K562 (cell line): ENCODE measurements around the gene ACACB. TPM values are rescaled to one million over a fixed set of nuclear protein-coding genes. Genes with fewer than 3 reads are reported as not detected.

ENCODE experiments used
- ARNT ChIP-seq, 2 experiments: fragments of 450-650 bp; IDR thresholded peaks; 2 replicates each; pipeline ENCODE4 v1.6.1; 2016; ENCODE audit warnings: mild to moderate bottlenecking in 1 of 2
- BCL6 ChIP-seq: fragments of 250-450 bp; sonication (Bioruptor Pico); IDR thresholded peaks from 2 replicates; pipeline ENCODE4 v1.4.0; 2020
- CBFB ChIP-seq: sonication (generic); formaldehyde crosslinking; IDR thresholded peaks from 2 replicates; pipeline ENCODE4 v1.4.0; 2020; ENCODE audit warnings: mild to moderate bottlenecking, missing genetic modification reagents
- CCNT2 ChIP-seq: IDR thresholded peaks from 2 replicates; pipeline ENCODE4 v1.6.1; 2011; ENCODE audit warnings: borderline replicate concordance, low read depth, mild to moderate bottlenecking, moderate library complexity, mixed read lengths, low read length; ENCODE audit not compliant: insufficient read length; ENCODE audit errors: extremely low read depth
- CREB1 ChIP-seq, 2 experiments: sonication (generic) in 1 of 2; formaldehyde crosslinking in 1 of 2; IDR thresholded peaks; 2 replicates each; pipeline versions ENCODE4 v1.6.1 to v1.8.0; 2012 to 2022; ENCODE audit warnings: inconsistent platforms in 1 of 2, mild to moderate bottlenecking in 1 of 2, missing genetic modification reagents in 1 of 2, moderate library complexity in 1 of 2
- DIDO1 ChIP-seq: fragments of 450-650 bp; IDR thresholded peaks from 2 replicates; pipeline ENCODE4 v1.6.1; 2016; ENCODE audit warnings: low read depth, missing biosample characterization, missing genetic modification characterization
- EGR1 ChIP-seq: fragments of 450-650 bp; conservative IDR thresholded peaks from 2 replicates; pipeline ENCODE4 v1.6.1; 2017; ENCODE audit warnings: mild to moderate bottlenecking
- KDM4B ChIP-seq, 2 experiments: fragments of 450-650 bp in 1 of 2; sonication (generic) in 1 of 2; IDR thresholded peaks; 2 replicates each; pipeline ENCODE4 v1.6.1; 2016 to 2017; ENCODE audit warnings: borderline replicate concordance in 2 of 2, antibody characterized with exemption in 1 of 2, low read depth in 1 of 2, mild to moderate bottlenecking in 1 of 2
- MCM7 ChIP-seq, 2 experiments: fragments of 450-650 bp; IDR thresholded peaks; 2 replicates each; pipeline ENCODE4 v1.6.1; 2016 to 2018
- NRF1 ChIP-seq, 2 experiments: fragments of 450-650 bp; IDR thresholded peaks in 1 of 2; conservative IDR thresholded peaks in 1 of 2; 2 replicates each; pipeline ENCODE4 v1.6.1; 2014; ENCODE audit warnings: mild to moderate bottlenecking in 2 of 2
- POLR3G ChIP-seq: IDR thresholded peaks from 2 replicates; pipeline ENCODE4 v1.6.1; 2011; ENCODE audit not compliant: insufficient read length, insufficient replicate concordance; ENCODE audit errors: extremely low read depth
- PTBP1 ChIP-seq: fragments of 200-400 bp; formaldehyde crosslinking; IDR thresholded peaks from 2 replicates; pipeline ENCODE4 v1.6.1; 2017; ENCODE audit warnings: low read depth, low read length
- SREBF1 ChIP-seq: fragments of 150-350 bp; IDR thresholded peaks from 2 replicates; pipeline ENCODE4 v1.6.1; 2014; ENCODE audit warnings: antibody characterized with exemption, low read depth, low read length, borderline replicate concordance
- TCF7 ChIP-seq: sonication (generic); IDR thresholded peaks from 2 replicates; pipeline ENCODE4 v1.6.1; 2016; ENCODE audit warnings: antibody characterized with exemption, borderline replicate concordance
- ZNF764 ChIP-seq: fragments of 250-450 bp; sonication (Bioruptor Pico); IDR thresholded peaks from 2 replicates; pipeline ENCODE4 v1.4.0; 2020; ENCODE audit warnings: low read depth, mild to moderate bottlenecking, moderate library complexity
- ZSCAN29 ChIP-seq: fragments of 450-650 bp; IDR thresholded peaks from 2 replicates; pipeline ENCODE4 v1.6.1; 2017
- polyA plus RNA-seq, 8 experiments: library from polyadenylated mRNA; depleted of rRNA in 4 of 8; stranded (reverse) in 5 of 8; unstranded in 3 of 8; fragments of >200 nt; fragmentation: Nextera tagmentation in 2 of 8; fragmentation: Illumina TruSeq in 1 of 8; extraction: Ambion mirVana in 2 of 8; extraction: Trizol in 1 of 8; gene quantifications; 2 replicates each; pipeline versions ENCODE4 v1.2.1 to v1.2.3, GENCODE V29; 2011 to 2014; ENCODE audit warnings: inconsistent platforms in 1 of 8, missing spikeins in 1 of 8
- total RNA-seq, 7 experiments: library from RNA; depleted of rRNA in 6 of 7; stranded (reverse); fragments of >200 nt in 6 of 7; fragmentation: Illumina TruSeq in 2 of 7; extraction: Trizol in 2 of 7; gene quantifications; 2 replicates each; pipeline versions ENCODE4 v1.2.1 to v1.2.3, GENCODE V29; 2011 to 2021; ENCODE audit warnings: low replicate concordance in 1 of 7
- TF ChIP-seq, protein P1 (sequence below): fragments of 250-450 bp; sonication (Bioruptor Pico); IDR thresholded peaks from 2 replicates; pipeline ENCODE4 v1.5.1; 2021; ENCODE audit warnings: mild to moderate bottlenecking
- TF ChIP-seq, protein P2 (sequence below): fragments of 200-800 bp; sonication (Bioruptor generic); IDR thresholded peaks from 2 replicates; pipeline ENCODE4 v1.6.1; 2017; ENCODE audit warnings: missing genetic modification characterization, missing compliant biosample characterization
- TF ChIP-seq, protein P3 (sequence below): fragments of 450-650 bp; formaldehyde crosslinking; conservative IDR thresholded peaks from 2 replicates; pipeline ENCODE4 v1.4.0; 2022; ENCODE audit warnings: mild to moderate bottlenecking, missing genetic modification characterization
- TF ChIP-seq, protein P4 (sequence below): IDR thresholded peaks from 2 replicates; pipeline ENCODE4 v1.6.1; 2011; ENCODE audit not compliant: insufficient read length; ENCODE audit errors: extremely low read depth
- TF ChIP-seq, protein P5 (sequence below): fragments of 250-450 bp; sonication (Bioruptor Pico); IDR thresholded peaks from 2 replicates; pipeline ENCODE4 v1.8.0; 2022; ENCODE audit warnings: inconsistent platforms

ACACB gene
- total and polyA plus RNA-seq, 9 of the 15 experiments (the other 6 are each of a cell fraction or from before 2014, with no cell fraction given), result 0.10 to 2.5 (median 0.83) TPM

DNA sequence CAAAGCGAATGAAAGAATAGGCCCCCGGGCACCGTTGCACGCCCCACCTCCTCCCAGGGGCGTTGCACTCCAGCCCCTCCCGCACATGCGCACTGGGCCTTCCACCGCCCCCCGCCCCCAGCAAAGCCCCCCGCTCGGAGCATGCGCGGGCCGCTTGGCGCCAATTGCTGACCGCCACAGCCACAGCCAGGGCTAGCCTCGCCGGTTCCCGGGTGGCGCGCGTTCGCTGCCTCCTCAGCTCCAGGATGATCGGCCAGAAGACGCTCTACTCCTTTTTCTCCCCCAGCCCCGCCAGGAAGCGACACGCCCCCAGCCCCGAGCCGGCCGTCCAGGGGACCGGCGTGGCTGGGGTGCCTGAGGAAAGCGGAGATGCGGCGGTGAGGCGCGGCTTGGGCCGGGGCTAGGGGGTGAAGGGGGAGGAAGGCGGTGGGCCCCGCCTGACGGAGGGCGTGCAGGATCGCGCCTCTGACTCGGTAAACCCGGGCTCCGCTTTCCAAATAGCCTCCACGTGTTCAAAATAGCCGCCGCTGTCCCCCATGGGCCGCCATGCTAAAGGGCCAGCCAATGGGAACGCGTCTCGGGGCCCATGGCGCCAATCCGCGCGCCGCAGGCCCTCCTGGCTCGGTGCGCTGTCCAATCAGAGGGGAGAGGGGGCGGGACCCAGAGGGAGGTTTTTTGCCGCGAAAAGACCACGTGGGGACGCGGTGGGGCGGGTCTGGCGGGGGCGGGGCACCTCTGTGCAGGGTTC, 18.8 kb upstream of the ACACB start, which contains the start of gene UNG (continued):
- TF ChIP-seq, protein P1, sequence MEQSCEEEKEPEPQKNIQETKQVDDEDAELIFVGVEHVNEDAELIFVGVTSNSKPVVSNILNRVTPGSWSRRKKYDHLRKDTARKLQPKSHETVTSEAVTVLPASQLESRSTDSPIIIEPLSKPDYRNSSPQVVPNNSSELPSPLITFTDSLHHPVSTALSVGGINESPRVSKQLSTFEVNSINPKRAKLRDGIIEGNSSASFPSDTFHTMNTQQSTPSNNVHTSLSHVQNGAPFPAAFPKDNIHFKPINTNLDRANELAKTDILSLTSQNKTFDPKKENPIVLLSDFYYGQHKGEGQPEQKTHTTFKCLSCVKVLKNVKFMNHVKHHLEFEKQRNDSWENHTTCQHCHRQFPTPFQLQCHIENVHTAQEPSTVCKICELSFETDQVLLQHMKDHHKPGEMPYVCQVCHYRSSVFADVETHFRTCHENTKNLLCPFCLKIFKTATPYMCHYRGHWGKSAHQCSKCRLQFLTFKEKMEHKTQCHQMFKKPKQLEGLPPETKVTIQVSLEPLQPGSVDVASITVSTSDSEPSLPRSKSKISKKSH, result no peak
- TF ChIP-seq TCF7 (no peak), MCM7 (IDR thresholded peaks at IDR 0.05) (no peak), KDM4B (IDR thresholded peaks at IDR 0.05; ENCODE audit: borderline replicate concordance in 2 of 2, low read depth in 1 of 2) (no peak), BCL6 (CRISPR knock-in tag) (no peak), EGR1 (peak; percentile 62), ARNT (IDR thresholded peaks at IDR 0.05) (no peak), CREB1 (IDR thresholded peaks at IDR 0.05) (peak; percentile 24; the same call in 1 of the 2 replicates), CREB1 (CRISPR knock-in tag; IDR thresholded peaks at IDR 0.05) (peak; percentile 25; the same call in 1 of the 2 replicates), CBFB (CRISPR knock-in tag) (no peak), ZSCAN29 (no peak), SREBF1 (no peak), NRF1 (conservative IDR thresholded peaks at IDR 0.05 in 1 of 2, IDR thresholded peaks at IDR 0.05 in 1 of 2) (peak; percentile 95), DIDO1 (tag) (no peak), POLR3G (no peak), CCNT2 (no peak), ZNF764 (CRISPR knock-in tag) (no peak), PTBP1 (no peak)
- TF ChIP-seq, protein P2, sequence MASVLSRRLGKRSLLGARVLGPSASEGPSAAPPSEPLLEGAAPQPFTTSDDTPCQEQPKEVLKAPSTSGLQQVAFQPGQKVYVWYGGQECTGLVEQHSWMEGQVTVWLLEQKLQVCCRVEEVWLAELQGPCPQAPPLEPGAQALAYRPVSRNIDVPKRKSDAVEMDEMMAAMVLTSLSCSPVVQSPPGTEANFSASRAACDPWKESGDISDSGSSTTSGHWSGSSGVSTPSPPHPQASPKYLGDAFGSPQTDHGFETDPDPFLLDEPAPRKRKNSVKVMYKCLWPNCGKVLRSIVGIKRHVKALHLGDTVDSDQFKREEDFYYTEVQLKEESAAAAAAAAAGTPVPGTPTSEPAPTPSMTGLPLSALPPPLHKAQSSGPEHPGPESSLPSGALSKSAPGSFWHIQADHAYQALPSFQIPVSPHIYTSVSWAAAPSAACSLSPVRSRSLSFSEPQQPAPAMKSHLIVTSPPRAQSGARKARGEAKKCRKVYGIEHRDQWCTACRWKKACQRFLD (CRISPR knock-in tag), result 0 out of 2 replicates have a peak, but pooled peaks have one; percentile 25
- TF ChIP-seq, protein P3, sequence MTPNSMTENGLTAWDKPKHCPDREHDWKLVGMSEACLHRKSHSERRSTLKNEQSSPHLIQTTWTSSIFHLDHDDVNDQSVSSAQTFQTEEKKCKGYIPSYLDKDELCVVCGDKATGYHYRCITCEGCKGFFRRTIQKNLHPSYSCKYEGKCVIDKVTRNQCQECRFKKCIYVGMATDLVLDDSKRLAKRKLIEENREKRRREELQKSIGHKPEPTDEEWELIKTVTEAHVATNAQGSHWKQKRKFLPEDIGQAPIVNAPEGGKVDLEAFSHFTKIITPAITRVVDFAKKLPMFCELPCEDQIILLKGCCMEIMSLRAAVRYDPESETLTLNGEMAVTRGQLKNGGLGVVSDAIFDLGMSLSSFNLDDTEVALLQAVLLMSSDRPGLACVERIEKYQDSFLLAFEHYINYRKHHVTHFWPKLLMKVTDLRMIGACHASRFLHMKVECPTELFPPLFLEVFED, result no peak
- TF ChIP-seq, protein P4, sequence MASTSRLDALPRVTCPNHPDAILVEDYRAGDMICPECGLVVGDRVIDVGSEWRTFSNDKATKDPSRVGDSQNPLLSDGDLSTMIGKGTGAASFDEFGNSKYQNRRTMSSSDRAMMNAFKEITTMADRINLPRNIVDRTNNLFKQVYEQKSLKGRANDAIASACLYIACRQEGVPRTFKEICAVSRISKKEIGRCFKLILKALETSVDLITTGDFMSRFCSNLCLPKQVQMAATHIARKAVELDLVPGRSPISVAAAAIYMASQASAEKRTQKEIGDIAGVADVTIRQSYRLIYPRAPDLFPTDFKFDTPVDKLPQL, result no peak
- TF ChIP-seq, protein P5, sequence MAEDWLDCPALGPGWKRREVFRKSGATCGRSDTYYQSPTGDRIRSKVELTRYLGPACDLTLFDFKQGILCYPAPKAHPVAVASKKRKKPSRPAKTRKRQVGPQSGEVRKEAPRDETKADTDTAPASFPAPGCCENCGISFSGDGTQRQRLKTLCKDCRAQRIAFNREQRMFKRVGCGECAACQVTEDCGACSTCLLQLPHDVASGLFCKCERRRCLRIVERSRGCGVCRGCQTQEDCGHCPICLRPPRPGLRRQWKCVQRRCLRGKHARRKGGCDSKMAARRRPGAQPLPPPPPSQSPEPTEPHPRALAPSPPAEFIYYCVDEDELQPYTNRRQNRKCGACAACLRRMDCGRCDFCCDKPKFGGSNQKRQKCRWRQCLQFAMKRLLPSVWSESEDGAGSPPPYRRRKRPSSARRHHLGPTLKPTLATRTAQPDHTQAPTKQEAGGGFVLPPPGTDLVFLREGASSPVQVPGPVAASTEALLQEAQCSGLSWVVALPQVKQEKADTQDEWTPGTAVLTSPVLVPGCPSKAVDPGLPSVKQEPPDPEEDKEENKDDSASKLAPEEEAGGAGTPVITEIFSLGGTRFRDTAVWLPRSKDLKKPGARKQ (CRISPR knock-in tag), result no peak
